Measurements from ENCODE around the gene B3GALNT1. TPM values are rescaled to one million over a fixed set of nuclear protein-coding genes. Genes with fewer than 3 reads are reported as not detected.

B3GALNT1 gene, protein sequence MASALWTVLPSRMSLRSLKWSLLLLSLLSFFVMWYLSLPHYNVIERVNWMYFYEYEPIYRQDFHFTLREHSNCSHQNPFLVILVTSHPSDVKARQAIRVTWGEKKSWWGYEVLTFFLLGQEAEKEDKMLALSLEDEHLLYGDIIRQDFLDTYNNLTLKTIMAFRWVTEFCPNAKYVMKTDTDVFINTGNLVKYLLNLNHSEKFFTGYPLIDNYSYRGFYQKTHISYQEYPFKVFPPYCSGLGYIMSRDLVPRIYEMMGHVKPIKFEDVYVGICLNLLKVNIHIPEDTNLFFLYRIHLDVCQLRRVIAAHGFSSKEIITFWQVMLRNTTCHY
- total RNA-seq (100 to 1,000 TPM in 1 of 2 donors, 10 to 100 TPM in 1; 52.8 to 101 TPM), polyA plus RNA-seq (ENCODE audit: insufficient read length in 2 of 2) (100 to 1,000 TPM in 1 of 2 donors, 10 to 100 TPM in 1; 83.1 to 101 TPM)
- long read RNA-seq, donor 1, transcript B3GALNT1-201 (5 exons, 3,313 nt), result major isoform, 12 of 29 reads
- long read RNA-seq, donor 1, transcript B3GALNT1-214 (6 exons, 714 nt), result minor isoform, 11 of 29 reads
- long read RNA-seq, donor 1, partial matches to known transcripts, result 0 of 29 reads
- long read RNA-seq, donor 1, other reads (novel, unspliced or antisense), result 0 of 29 reads
- long read RNA-seq, donor 2, transcript B3GALNT1-201 (5 exons, 3,313 nt), result major isoform, 6 of 10 reads
- long read RNA-seq, donor 2, partial matches to known transcripts, result 0 of 10 reads
- long read RNA-seq, donor 2, other reads (novel, unspliced or antisense), result 0 of 10 reads
- long read RNA-seq, donor 3, transcript B3GALNT1-212 (5 exons, 1,660 nt), result major isoform, 7 of 21 reads
- long read RNA-seq, donor 3, transcript B3GALNT1-216 (6 exons, 554 nt), result minor isoform, 6 of 21 reads
- long read RNA-seq, donor 3, partial matches to known transcripts, result 0 of 21 reads
- long read RNA-seq, donor 3, other reads (novel, unspliced or antisense), result 0 of 21 reads
- long read RNA-seq, donor 4, partial matches to known transcripts, result 0 of 10 reads
- long read RNA-seq, donor 4, other reads (novel, unspliced or antisense), result 0 of 10 reads

DNA sequence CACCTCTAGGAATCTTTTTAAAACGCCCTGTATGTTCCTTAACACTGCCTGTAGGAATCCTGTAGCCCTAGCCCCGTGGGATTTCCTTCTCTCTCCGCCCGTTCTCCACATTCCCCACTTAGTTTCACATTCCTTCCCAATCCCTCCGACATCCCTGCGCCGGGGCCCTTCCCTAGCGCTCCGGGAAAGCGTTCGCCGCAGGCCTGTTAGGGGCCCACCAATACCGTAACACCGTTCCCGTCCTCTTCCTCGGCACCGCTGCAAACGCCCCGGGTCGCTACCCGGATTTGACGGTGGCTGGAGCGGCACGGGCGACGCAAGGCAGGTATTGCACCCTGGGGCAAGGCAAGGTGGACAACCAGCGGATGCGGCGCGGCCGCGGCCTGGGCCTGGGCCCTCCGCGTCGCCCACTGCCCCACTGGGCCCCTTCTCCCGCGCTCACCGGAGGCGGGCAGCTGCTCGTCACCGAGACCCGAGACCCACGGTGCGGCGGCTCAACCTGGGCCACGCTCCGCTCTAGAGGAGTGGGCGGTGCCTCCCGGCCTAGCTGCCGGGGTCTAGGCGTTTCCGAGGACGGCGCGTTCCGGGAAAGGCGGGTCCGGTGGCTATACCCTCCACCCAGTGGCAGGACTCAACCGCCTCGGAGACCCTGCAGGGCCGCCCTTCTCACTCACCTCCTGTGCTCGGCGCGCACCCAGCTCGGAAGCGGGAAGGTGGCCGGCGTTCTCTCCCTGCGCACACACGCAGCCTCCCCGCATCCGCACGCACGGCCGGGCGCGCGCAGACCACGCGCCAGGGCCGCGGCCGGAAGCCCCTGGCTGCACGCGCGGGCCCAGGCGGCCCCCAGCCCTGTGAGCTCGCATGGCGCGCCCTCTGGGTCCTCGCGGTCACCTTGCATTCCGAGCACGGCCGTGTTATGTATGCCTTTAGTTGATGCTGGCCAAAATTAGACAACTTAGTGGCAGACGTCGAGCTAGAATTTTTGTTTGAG lies at the start of gene B3GALNT1:
Gene B3GALNT1 (minus strand): TSS at position 789 of the 991 bp plus-strand sequence. CDS start 18,595 bp downstream, outside the sequence.
- Histone ChIP-seq H3K27me3 (ENCODE audit: control insufficient read depth, insufficient read depth, low read length) (no peaks in the 10 kb centered on the region), H3K36me3 (ENCODE audit: control insufficient read depth, insufficient read depth, low read length) (peaks cover 10% of the 10 kb centered on the region), H3K27ac (ENCODE audit: low read depth, low read length) (peak within 1 kb of the TSS; percentile 71), H3K4me1 (ENCODE audit: control insufficient read depth, insufficient read depth, low read length) (peaks cover 5% of the 10 kb centered on the region), H3K9me3 (ENCODE audit: control insufficient read depth, insufficient read depth, low read length) (no peaks in the 10 kb centered on the region), H3K4me3 (ENCODE audit: low read depth, low read length) (peak within 1 kb of the TSS; percentile 71)
- WGBS (ENCODE audit: insufficient coverage), result under 1% methylated on average over 97 of the region's 97 CpGs
- DNase-seq (ENCODE audit: low read depth in 4 of 6, low spot score in 6 of 6), result peak; percentile 33 to 86 (median 60)

DNA sequence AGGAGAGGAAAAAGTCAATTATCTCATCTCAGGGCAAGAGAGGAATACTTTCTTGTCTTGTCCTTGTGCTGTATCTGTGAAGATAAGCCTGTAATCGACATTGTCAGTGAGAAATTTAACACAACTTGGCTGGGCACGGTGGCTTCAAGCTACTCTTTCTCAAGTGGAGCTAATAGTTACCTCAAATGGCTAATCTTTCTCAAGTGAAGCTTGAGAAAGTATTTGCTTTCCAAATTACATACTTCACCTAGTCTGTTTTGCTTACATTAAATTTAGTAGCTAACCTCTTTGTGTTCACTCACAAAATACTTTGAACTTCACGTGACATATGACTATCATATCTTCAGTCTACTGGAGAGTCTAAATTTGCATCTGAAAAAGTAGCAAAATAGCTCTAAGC lies 48.3 kb upstream of the B3GALNT1 start:
- no peaks in the 10 kb centered on the region for H3K9me3 ChIP-seq (ENCODE audit: control insufficient read depth, insufficient read depth, low read length)
- H3K4me1 ChIP-seq (ENCODE audit: control insufficient read depth, insufficient read depth, low read length), result no peaks in the 10 kb centered on the region
- H3K27me3 ChIP-seq (ENCODE audit: control insufficient read depth, insufficient read depth, low read length), result no peaks in the 10 kb centered on the region
- 92% methylated on average over 2 of the region's 3 CpGs for WGBS (ENCODE audit: insufficient coverage)
- no peak for DNase-seq (ENCODE audit: low read depth in 4 of 6, low spot score in 6 of 6)
- no peak overlapping the region for H3K4me3 ChIP-seq (ENCODE audit: low read depth, low read length)
- H3K27ac ChIP-seq (ENCODE audit: low read depth, low read length), result no peak overlapping the region
- no peaks in the 10 kb centered on the region for H3K36me3 ChIP-seq (ENCODE audit: control insufficient read depth, insufficient read depth, low read length)

DNA sequence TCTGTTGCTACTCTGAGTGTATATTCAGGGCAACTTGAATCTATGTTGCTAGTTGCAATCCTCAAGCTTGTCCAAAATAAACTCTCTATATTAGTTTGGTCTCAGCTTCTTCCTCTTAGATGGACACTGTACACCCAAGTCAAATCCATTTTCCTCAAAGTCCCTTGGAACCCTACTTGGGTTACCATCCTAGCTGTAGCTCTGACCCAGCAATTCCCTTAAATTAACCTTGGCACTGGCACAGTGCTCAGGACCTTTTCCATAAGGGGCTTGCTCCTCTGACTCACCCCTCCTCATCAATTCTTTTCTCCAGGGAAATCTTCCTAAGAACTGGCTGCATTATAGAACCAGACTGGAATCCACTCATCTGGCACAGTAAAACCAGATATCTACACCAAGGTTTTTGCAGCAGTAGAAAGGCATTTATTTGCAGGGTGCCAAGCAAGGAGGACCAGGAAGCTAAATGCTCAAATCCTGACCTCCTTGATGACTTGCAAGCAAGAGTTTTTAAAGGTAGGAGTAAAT lies 44.9 kb upstream of the B3GALNT1 start:
- no peak for DNase-seq (ENCODE audit: low read depth in 4 of 6, low spot score in 6 of 6)
- H3K4me1 ChIP-seq (ENCODE audit: control insufficient read depth, insufficient read depth, low read length), result no peaks in the 10 kb centered on the region
- no peaks in the 10 kb centered on the region for H3K27me3 ChIP-seq (ENCODE audit: control insufficient read depth, insufficient read depth, low read length)
- H3K27ac ChIP-seq (ENCODE audit: low read depth, low read length), result no peak overlapping the region
- no peak overlapping the region for H3K4me3 ChIP-seq (ENCODE audit: low read depth, low read length)
- H3K9me3 ChIP-seq (ENCODE audit: control insufficient read depth, insufficient read depth, low read length), result no peaks in the 10 kb centered on the region
- H3K36me3 ChIP-seq (ENCODE audit: control insufficient read depth, insufficient read depth, low read length), result no peaks in the 10 kb centered on the region

DNA sequence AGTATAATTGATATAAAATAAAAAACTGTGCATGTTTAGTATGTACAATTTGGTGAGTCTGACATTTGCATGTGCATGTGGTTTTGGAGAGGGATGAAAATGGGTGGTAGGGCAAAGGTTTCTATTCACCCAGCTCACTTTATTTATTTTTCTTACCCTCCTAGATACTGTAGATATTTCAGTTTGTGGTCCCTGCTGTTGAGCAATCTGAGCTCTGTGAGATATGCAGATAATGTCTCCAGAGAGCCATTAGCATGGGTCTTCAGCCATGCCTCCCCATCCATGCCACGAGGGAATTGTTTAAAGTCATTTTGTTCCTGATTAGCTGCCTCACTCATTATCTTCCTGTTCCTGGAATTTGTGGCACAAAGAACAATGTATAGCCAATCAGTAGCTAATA lies 44.4 kb upstream of the B3GALNT1 start:
- Histone ChIP-seq H3K4me3 (ENCODE audit: low read depth, low read length) (no peak overlapping the region), H3K9me3 (ENCODE audit: control insufficient read depth, insufficient read depth, low read length) (no peaks in the 10 kb centered on the region), H3K27ac (ENCODE audit: low read depth, low read length) (no peak overlapping the region), H3K36me3 (ENCODE audit: control insufficient read depth, insufficient read depth, low read length) (no peaks in the 10 kb centered on the region), H3K27me3 (ENCODE audit: control insufficient read depth, insufficient read depth, low read length) (no peaks in the 10 kb centered on the region), H3K4me1 (ENCODE audit: control insufficient read depth, insufficient read depth, low read length) (no peaks in the 10 kb centered on the region)
- DNase-seq (ENCODE audit: low read depth in 4 of 6, low spot score in 6 of 6), result peak in 1 of 6 donors; percentile 28
- whole genome bisulfite sequencing (ENCODE audit: insufficient coverage), result no CpG with 5 or more reads among the region's 1 CpG

DNA sequence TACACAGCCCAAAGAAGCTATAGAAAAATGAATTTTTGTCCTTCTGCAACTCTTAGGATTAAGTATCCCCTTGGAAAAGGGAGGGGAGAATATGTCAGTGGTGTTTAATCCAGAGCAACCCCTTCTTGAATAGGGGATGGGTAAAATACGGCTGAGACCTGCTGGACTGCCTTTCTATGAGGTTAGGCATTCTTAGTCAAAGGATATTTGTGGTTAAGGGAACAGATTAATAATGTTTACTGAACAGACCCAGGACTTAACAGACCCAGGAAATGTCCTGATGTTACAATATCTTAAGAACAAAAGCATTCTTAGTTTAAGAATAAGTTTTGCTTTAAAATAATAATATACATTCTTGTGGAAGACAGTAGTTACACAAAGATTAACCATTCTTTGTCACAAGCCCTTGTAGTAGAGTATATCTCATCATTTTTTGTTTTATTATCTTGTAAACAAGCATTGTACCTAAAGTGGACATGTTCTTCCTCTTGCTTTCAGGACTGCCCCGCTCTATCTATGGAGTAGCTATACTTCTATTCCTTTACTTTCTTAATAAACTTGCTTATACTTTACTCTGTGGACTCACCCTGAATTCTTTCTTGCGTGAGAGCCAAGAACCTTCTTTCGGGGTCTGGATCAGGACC lies 43.8 kb upstream of the B3GALNT1 start:
- H3K4me1 ChIP-seq (ENCODE audit: control insufficient read depth, insufficient read depth, low read length), result no peaks in the 10 kb centered on the region
- H3K27ac ChIP-seq (ENCODE audit: low read depth, low read length), result no peak overlapping the region
- H3K36me3 ChIP-seq (ENCODE audit: control insufficient read depth, insufficient read depth, low read length), result no peaks in the 10 kb centered on the region
- H3K9me3 ChIP-seq (ENCODE audit: control insufficient read depth, insufficient read depth, low read length), result no peaks in the 10 kb centered on the region
- 71% methylated on average over 2 of the region's 4 CpGs for WGBS (ENCODE audit: insufficient coverage)
- H3K27me3 ChIP-seq (ENCODE audit: control insufficient read depth, insufficient read depth, low read length), result no peaks in the 10 kb centered on the region
- H3K4me3 ChIP-seq (ENCODE audit: low read depth, low read length), result no peak overlapping the region
- DNase-seq (ENCODE audit: low read depth in 4 of 6, low spot score in 6 of 6), result no peak

DNA sequence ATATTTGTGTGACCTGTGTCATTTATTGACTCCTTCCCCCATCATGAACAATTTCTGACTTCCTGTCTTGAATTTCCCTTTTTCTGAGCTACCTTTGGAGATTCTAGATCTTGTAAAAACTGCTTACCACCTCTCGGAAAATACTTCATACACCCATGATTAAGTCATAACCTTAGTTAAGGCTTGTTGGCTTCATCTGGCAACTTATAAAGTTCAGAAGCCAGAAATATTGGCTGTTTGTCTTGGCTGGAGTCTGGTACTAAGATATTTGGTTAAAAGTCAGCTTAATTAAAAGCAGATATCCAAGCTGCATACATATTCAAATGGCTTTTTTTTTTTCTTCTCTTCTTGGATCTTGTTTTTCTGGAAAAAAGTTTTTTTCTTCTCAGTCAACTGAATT lies 37.3 kb upstream of the B3GALNT1 start:
- WGBS (ENCODE audit: insufficient coverage), result no CpG with 5 or more reads among the region's 1 CpG

DNA sequence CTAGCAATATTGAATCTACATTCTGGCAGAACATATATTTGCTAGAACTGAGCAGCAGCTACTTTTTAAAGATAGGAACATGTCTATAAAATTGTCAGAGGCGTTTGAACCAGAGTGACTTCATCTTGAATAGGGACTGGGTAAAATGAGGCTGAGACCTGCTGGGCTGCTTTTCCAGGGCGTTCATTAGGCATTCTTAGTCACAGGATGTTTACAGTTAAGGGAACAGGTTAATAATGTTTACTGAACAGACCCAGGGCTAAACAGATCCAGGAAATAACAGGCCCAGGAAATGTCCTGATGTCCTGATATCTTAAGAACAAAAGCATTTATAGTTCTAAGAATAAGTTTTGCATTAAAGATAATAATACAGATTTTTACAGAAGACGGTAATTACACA lies 34.5 kb upstream of the B3GALNT1 start:
- WGBS (ENCODE audit: insufficient coverage), result 78% methylated on average over 2 of the region's 3 CpGs
- no peak for DNase-seq (ENCODE audit: low read depth in 4 of 6, low spot score in 6 of 6)
- H3K27ac ChIP-seq (ENCODE audit: low read depth, low read length), result no peak overlapping the region

More for the DNA sequence above, 37.3 kb upstream of the B3GALNT1 start:
- DNase-seq (ENCODE audit: low read depth in 4 of 6, low spot score in 6 of 6), result no peak
- Histone ChIP-seq H3K9me3 (ENCODE audit: control insufficient read depth, insufficient read depth, low read length) (peaks cover 1% of the 10 kb centered on the region), H3K27ac (ENCODE audit: low read depth, low read length) (no peak overlapping the region), H3K4me3 (ENCODE audit: low read depth, low read length) (no peak overlapping the region), H3K36me3 (ENCODE audit: control insufficient read depth, insufficient read depth, low read length) (no peaks in the 10 kb centered on the region), H3K27me3 (ENCODE audit: control insufficient read depth, insufficient read depth, low read length) (no peaks in the 10 kb centered on the region), H3K4me1 (ENCODE audit: control insufficient read depth, insufficient read depth, low read length) (no peaks in the 10 kb centered on the region)

DNA sequence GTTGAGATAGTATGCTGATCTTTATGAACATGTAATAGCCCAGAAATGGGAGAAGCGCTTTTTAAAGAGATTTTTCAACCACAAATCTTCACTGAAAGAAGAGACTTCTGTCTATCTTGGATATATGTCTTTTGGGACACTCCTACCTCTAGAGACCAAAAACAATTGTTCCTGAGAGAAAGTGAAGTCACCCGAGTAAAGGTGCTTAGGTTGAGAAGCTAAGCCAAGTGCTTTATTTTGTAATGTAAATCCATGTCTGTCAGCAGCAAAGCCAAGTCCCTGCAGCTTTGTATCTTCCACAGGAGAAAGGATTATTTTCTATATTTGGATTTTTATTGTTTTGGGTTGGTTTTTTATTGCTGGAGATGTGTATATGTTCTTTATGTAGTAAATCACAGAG lies 32.1 kb upstream of the B3GALNT1 start:
- H3K36me3 ChIP-seq (ENCODE audit: control insufficient read depth, insufficient read depth, low read length), result no peaks in the 10 kb centered on the region
- H3K27ac ChIP-seq (ENCODE audit: low read depth, low read length), result no peak overlapping the region
- no peak overlapping the region for H3K4me3 ChIP-seq (ENCODE audit: low read depth, low read length)
- no peaks in the 10 kb centered on the region for H3K4me1 ChIP-seq (ENCODE audit: control insufficient read depth, insufficient read depth, low read length)
- WGBS (ENCODE audit: insufficient coverage), result 33% methylated on average over 1 of the region's 2 CpGs
- peaks cover 1% of the 10 kb centered on the region for H3K9me3 ChIP-seq (ENCODE audit: control insufficient read depth, insufficient read depth, low read length)
- H3K27me3 ChIP-seq (ENCODE audit: control insufficient read depth, insufficient read depth, low read length), result no peaks in the 10 kb centered on the region
- no peak for DNase-seq (ENCODE audit: low read depth in 4 of 6, low spot score in 6 of 6)

More for the DNA sequence above, 34.5 kb upstream of the B3GALNT1 start:
- Histone ChIP-seq H3K27me3 (ENCODE audit: control insufficient read depth, insufficient read depth, low read length) (no peaks in the 10 kb centered on the region), H3K4me3 (ENCODE audit: low read depth, low read length) (no peak overlapping the region), H3K9me3 (ENCODE audit: control insufficient read depth, insufficient read depth, low read length) (peaks cover 1% of the 10 kb centered on the region), H3K36me3 (ENCODE audit: control insufficient read depth, insufficient read depth, low read length) (no peaks in the 10 kb centered on the region), H3K4me1 (ENCODE audit: control insufficient read depth, insufficient read depth, low read length) (no peaks in the 10 kb centered on the region)
